GM10248 (cell line): ENCODE data around the gene TUT1.
A peak's percentile ranks its signal among the peaks of the same experiment; 100 is the strongest.

Source experiments
- CTCF ChIA-PET: fragments of 300-600 bp; sonication (Branson Sonifier 250); formaldehyde crosslinking; extraction: SDS; loops from one replicate; lab custom pipeline; 2021; ENCODE audit warnings: antibody characterized with exemption; lab: Yijun Ruan, JAX
- POLR2A ChIA-PET: fragments of 350-650 bp; sonication (Branson Sonifier 250); formaldehyde crosslinking; extraction: SDS; loops from one replicate; lab custom pipeline; 2020; ENCODE audit warnings: antibody characterized with exemption; lab: Yijun Ruan, JAX
- DNase-seq: peaks from one replicate; pipeline ENCODE4 v3.0.0; 2012; ENCODE audit errors: extremely low spot score
- TF ChIP-seq, protein P1 (sequence below): IDR thresholded peaks from 2 replicates; pipeline ENCODE4 v1.5.1; 2012; ENCODE audit warnings: mild to moderate bottlenecking, low read depth; ENCODE audit errors: extremely low read depth, missing control alignments, control extremely low read depth

Gene TUT1

DNA sequence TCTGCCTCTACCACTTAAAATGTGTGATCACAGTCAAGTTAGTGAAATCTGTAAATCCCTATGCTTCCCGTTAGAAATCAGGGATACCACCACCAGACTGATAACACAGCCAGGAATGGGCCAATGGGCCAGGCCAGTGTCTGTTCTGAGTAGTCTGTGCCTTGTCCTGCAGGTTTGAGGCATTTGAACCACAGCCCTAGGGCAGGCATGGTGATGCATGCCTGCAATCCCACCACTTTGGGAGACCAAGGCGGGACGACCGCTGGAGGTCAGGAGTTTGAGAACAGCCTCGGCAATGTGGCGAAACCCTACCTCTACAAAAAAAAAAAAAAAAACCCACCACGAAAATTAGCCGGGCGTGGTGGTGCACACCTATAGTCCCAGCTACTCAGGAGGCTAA lies 32.7 kb downstream of the TUT1 start:
- CTCF ChIA-PET = interaction anchor here (1.1 to 13.0 kb wide), 6 partner anchors 12 to 164 kb away, joined by 3 to 247 read pairs (median 30); partner anchors contain the start of gene AHNAK
- POLR2A ChIA-PET = interaction anchor here (0.7 to 3.8 kb wide), 5 partner anchors 9 to 283 kb away, joined by 3 to 15 read pairs (median 4); partner anchors contain the start of genes EEF1G and TUT1
- DNase-seq = no peak
- TF ChIP-seq, protein P1, sequence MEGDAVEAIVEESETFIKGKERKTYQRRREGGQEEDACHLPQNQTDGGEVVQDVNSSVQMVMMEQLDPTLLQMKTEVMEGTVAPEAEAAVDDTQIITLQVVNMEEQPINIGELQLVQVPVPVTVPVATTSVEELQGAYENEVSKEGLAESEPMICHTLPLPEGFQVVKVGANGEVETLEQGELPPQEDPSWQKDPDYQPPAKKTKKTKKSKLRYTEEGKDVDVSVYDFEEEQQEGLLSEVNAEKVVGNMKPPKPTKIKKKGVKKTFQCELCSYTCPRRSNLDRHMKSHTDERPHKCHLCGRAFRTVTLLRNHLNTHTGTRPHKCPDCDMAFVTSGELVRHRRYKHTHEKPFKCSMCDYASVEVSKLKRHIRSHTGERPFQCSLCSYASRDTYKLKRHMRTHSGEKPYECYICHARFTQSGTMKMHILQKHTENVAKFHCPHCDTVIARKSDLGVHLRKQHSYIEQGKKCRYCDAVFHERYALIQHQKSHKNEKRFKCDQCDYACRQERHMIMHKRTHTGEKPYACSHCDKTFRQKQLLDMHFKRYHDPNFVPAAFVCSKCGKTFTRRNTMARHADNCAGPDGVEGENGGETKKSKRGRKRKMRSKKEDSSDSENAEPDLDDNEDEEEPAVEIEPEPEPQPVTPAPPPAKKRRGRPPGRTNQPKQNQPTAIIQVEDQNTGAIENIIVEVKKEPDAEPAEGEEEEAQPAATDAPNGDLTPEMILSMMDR = no peak

DNA sequence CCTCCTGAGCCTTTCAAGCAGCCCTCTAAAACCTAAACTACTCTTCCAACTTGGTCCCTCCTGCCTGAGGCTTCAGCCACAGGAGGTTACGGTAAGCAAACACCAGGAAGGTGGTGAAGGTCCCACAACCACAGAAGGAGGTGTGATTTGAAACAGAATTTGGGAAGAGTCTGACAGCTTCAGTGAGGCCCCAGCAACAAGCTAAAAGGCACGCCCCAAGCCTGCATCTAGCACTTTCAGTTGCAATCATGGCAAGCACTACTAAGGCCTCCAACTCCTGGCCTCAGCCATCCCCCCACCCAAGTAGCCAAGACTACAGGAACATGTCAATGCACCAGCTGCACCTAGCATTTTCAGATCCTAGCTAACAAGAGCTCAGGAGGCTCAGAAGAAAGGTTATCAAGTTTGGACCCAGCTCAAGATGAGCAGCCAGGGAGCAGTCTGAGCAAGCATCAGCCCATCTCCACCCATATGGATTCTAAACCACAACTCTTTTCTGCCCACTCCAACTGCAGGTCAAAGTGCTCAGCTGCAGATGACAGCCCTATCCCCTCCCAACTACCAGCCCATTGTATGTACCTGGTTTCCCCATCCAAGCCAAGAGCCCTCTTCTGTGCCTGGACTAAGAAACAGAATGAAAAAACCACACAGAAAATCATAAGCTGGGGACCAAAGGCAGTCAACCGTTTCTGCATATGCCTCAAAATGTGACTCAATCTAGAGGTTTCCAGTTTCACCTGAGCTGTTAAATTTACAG lies 34.3 kb downstream of the TUT1 start:
- TF ChIP-seq, protein P1 = no peak
- DNase-seq = peak; percentile 36
- CTCF ChIA-PET = interaction anchor here (1.0 to 13.0 kb wide), 7 partner anchors 9 to 162 kb away, joined by 3 to 247 read pairs (median 8); partner anchors contain the start of gene AHNAK
- POLR2A ChIA-PET = interaction anchor here (0.6 to 3.8 kb wide), 11 partner anchors 9 to 626 kb away, joined by 3 to 15 read pairs (median 5); partner anchors contain the start of genes AHNAK, C11orf98, CSKMT and EEF1G

DNA sequence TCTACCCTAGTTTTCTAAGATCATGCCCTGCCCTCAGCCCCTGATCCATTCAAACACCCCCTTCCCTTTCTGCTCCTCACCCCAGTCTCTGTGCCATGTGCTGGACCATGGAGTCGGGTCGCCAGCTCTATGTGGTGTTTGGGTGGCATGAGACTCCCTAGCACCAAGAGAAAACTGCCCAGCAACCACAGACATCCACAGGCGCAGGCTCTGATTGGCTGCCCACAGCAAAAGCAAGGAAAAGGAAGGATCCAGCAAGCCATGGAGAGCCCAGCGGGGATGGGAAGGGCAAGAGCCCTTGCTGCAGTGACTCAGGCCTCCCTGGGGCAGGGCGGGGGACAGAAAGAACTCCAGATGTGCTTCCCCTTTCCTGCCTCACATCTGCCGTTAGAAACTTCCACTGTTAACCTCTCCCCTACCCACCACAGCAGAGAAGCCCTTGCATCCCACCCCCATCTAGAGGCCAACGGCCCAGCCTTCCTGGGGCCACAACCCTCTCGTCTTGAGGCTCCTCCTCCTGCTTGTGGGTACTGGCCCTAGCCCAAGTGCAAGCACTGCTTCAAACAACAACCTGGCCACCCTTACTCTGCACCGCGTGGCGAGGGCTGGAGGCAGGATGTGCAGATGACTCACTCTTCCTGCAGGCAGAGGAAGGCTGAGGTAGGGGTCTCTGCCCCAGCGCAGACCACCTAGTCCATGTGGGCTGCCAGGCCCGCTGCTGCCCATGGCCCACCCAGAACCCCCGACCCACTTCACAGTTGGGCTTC lies 35.0 kb downstream of the TUT1 start:
- ChIA-PET POLR2A (interaction anchor here (0.8 to 3.8 kb wide), 7 partner anchors 12 to 276 kb away, joined by 3 to 15 read pairs (median 7); partner anchors contain the start of genes C11orf98, CSKMT, EEF1G and STX5), CTCF (interaction anchor here (0.7 to 13.0 kb wide), 10 partner anchors 13 to 161 kb away, joined by 3 to 247 read pairs (median 6); partner anchors contain the start of genes AHNAK and EEF1G)

DNA sequence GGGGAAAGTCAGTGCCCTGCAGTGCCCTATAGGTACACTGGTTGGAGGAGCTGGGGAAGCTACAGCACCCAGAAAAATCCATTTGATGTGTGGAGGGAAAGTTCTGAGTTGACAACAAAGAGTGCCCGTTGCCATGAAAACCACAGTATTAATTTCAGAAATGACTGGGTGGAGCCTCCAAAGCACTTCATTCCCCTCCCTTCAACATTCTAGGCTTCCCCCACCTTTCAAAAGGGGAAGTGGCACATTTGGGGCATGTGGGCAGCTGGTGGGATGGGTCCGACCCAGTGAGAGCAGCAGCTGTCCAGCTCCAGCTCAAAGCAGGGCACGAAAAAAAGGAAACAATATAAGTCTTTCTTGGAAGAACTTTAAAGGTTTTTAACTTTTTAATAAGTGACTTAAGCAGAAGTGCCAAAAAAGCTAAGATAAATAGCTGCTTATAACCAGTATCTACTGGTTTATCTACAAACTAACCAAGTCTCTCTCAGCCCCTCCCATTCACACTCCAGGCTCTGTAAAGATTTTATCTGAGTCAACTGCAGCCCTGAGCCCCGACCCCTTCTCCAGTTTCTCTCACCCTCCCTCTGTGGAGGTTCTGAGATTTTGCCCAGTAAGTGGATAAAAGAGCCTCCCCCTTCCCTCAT lies 35.7 kb downstream of the TUT1 start:
- DNase-seq = peak; percentile 71
- ChIA-PET CTCF (interaction anchor here (0.7 to 13.0 kb wide), 8 partner anchors 10 to 131 kb away, joined by 3 to 247 read pairs (median 4); partner anchors contain the start of genes AHNAK and EEF1G), POLR2A (interaction anchor here (0.6 to 3.8 kb wide), 5 partner anchors 18 to 286 kb away, joined by 3 to 15 read pairs (median 3); partner anchors contain the start of genes EEF1G and TUT1)
- TF ChIP-seq, protein P1 = no peak

More for the DNA sequence above, 35.0 kb downstream of the TUT1 start:
- peak; percentile 70 for DNase-seq
- TF ChIP-seq, protein P1 = no peak

DNA sequence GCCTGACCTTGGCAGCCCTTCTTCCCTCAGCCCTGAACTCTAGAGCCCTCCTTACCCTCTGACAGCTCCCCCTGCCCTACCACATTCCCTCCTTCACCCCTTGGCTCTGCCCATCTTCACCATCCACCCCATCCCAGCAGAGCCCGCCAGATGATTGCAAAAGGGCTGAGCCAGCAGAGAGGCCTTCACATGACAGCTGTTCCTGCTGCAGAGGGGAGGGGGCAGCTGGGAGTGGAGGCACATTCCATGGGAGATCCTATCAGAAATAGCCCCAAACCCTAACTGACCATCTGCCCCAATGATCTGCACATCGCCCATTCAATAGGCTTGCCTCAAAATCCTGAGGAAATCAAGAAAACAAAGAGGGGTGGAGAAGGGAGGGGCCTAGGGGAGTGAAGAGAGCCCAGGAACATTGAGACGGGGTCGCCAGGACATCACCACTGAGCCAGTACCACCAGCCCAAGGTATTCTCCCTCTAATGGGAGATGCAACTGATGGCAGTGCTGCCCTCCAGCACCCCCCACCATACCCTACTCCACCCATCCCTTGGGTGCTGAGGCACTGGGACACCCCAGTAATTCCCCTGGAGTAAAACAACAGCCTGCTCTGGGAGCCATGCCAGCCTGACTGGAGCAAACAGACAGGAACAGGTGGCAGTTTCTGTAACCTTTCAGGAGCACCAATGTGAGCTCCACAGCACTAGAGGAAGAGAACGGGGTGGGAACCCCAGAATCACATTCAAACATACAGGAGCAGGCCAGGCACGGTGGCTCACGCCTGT lies 36.7 kb downstream of the TUT1 start:
- POLR2A ChIA-PET = interaction anchor here (1.0 to 1.9 kb wide), 2 partner anchors 19 to 57 kb away, joined by 3 to 6 read pairs; partner anchors contain the start of gene EEF1G
- CTCF ChIA-PET = interaction anchor here (0.8 to 13.0 kb wide), 6 partner anchors 11 to 130 kb away, joined by 3 to 247 read pairs (median 3); partner anchors contain the start of genes AHNAK and EEF1G

More for the DNA sequence above, 36.7 kb downstream of the TUT1 start:
- TF ChIP-seq, protein P1 = no peak
- no peak for DNase-seq
